ENCODE results near the gene GABBR2. TPM values are rescaled to one million over a fixed set of nuclear protein-coding genes. Genes with fewer than 3 reads are reported as not detected.

Gene GABBR2
- total and polyA plus RNA-seq, 2 donors = 0.04 to 0.53 TPM

DNA sequence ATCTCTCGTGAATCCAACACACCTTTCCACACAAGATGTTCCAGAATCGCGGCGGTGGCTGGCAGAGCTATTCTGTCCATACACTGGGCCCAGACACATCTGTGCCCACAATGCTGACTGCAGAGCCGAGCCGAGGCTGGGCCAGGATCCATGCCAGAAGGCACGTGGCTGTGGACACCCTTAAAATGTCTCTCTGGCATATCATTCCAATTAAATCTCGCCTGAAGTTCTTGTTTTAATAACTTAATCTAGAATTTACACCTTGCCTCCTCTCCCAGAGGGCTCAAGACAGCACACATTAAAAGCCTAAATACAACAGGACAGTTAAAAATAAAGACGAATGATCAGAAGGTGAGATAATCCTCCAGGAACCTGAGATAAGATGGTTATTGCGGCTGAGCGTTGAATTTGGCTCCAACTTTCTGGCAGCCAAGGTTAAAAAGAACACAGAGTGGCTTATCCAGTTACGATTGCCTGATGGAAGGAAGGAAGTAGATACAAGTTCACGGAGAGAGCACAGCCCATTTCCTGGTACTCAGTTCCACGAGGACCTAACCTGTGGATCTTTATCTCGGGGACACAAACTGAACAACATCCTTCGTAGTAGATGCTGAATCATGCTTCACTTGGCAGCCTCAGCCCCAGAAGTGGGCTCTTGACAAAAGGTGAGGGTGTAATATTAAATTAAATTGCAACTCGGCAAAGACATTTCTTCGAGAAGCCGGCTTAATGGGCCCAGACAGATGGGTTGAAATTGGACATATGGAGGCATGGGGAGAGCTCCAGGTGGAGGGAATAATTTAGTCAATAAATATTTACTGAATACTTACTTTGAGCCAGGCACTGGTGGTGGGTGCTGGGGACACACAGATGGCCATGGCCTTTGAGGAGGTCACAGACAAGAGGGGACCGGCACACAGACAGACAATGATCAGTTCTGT is 367.3 kb downstream of the GABBR2 start:
- no peak overlapping the region for H3K27ac ChIP-seq (ENCODE audit: low read depth)
- H3K4me3 ChIP-seq (ENCODE audit: low read depth, low read length) = no peak overlapping the region
- 63% methylated on average over 20 of the region's 20 CpGs for WGBS
- H3K36me3 ChIP-seq (ENCODE audit: insufficient read depth) = no peaks in the 10 kb centered on the region
- no peak for DNase-seq (ENCODE audit: extremely low spot score)
- no peaks in the 10 kb centered on the region for H3K4me1 ChIP-seq (ENCODE audit: insufficient read depth)

DNA sequence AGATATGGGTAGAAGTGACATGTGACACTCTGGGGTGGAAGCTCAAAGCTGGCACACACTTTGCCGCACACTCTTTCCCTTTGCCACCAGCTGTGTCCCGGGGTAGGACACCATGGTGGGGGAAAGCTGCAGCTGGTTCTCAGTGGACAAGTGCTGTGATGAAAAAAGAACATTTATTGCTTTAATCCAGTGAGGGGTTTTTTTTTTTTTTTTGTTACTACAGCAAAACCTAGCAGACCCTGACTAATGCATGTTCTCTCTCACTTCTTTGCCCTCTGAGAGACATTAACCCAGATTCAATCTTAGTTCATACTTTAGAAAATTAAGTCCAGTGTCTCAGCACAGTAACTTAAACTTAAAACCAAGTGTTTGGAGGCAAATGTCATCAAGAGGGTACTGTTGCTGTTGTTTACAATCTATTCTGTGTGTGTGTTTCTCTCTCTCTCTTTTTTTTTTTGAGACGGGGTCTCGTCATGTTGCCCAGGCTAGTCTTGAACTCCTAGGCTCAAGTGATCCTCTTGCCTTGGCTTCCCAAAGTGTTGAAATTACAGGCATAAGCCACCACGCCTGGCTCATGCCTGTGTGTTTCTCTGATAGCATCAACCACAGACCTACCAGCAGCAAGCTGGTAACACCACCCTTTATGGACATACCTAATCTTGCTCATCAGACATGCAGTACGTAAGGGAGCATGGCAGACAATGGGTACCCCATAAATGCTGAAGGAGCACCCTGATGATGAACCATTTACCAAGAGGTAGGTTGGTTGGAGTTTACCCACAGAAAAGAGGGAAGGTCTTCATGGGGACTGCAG is 368.5 kb downstream of the GABBR2 start:
- WGBS = 90% methylated on average over 6 of the region's 6 CpGs
- no peaks in the 10 kb centered on the region for H3K4me1 ChIP-seq (ENCODE audit: insufficient read depth)
- H3K36me3 ChIP-seq (ENCODE audit: insufficient read depth) = no peaks in the 10 kb centered on the region
- no peak overlapping the region for H3K27ac ChIP-seq (ENCODE audit: low read depth)
- H3K4me3 ChIP-seq (ENCODE audit: low read depth, low read length) = no peak overlapping the region
- DNase-seq (ENCODE audit: extremely low spot score) = no peak

DNA sequence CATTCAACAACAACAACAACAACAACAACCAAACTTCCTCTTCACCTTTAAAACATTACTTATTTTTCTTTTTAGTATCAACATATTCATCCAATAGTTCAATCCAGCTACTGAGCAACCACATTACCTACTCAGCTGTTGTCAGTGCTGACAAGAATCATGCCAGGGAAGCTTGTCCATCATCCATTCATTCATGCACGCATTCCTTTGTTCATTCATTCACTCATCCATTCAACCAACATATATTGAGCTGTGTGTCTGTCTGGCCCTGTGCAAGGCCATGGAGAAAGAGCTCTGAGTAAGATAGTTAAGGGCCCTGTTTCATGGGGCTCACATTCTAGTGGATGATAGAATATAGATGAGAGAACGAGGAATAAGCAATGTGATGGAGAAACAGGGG is 373.1 kb downstream of the GABBR2 start:
- no peaks in the 10 kb centered on the region for H3K4me1 ChIP-seq (ENCODE audit: insufficient read depth)
- H3K36me3 ChIP-seq (ENCODE audit: insufficient read depth) = no peaks in the 10 kb centered on the region
- no peak for DNase-seq (ENCODE audit: extremely low spot score)
- 81% methylated on average over 2 of the region's 2 CpGs for WGBS
- no peak overlapping the region for H3K4me3 ChIP-seq (ENCODE audit: low read depth, low read length)
- no peak overlapping the region for H3K27ac ChIP-seq (ENCODE audit: low read depth)

DNA sequence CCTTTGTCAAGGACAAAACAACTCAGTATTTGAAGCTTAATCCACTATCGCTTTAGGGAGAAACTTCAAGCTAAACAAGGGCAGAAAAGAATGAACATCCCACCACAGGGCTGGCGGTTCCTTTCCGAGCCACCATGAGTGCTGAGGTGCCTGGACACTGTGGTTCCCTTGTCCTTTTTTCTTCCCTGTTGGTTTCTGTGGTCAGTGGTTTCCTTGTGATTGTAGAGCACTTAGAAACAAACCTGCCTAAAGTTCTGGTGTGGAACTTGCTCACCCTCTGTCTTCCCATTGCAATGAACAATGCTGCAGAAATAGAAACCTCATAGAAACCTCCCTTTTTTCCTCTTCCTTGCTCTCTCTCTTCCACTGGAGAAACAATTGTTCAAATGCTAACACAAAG is 373.9 kb downstream of the GABBR2 start:
- Histone ChIP-seq H3K36me3 (ENCODE audit: insufficient read depth) (no peaks in the 10 kb centered on the region), H3K27ac (ENCODE audit: low read depth) (no peak overlapping the region), H3K4me1 (ENCODE audit: insufficient read depth) (no peaks in the 10 kb centered on the region), H3K4me3 (ENCODE audit: low read depth, low read length) (no peak overlapping the region)
- 89% methylated on average over 3 of the region's 3 CpGs for WGBS
- DNase-seq (ENCODE audit: extremely low spot score) = no peak

DNA sequence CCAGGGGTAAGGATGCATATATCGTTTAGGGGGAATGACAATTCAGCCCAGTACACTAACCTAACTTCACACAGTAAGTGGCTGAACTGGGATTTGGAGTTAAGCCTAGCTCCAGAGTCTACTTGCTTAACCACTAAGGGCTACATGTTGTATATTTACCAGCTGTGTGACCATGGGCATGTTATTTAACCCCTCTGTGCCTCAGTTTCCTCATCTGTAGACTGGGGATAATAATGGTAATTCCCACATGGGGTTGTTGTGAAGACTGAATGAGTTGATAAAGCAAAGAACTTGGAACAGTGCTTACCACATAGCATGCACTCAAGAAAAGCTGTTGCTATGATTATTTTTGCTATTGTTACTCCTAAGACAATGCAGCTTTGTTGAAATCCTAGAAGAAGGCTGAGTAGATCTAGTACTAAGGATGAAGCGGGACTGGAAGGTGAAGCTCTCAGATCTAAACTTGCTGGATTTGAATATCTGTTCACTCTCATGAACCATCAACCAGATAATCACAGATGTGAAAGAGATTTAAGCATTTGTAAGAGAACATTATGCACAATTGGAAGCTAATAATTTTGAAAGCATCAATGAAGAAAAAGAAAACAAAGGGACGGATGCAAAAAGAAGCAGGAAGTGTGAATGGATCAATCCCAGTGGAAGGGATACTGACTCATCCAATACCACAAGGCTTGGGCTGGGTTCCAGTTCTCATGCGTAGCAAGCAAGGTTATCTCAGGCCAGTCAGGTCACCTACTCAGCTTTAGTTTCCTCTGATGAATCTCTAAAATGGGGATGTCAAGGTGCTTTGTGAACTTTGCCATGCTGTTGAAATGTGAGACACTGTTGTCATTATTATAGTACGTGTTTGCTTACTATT is 374.8 kb downstream of the GABBR2 start:
- H3K27ac ChIP-seq (ENCODE audit: low read depth) = no peak overlapping the region
- H3K4me3 ChIP-seq (ENCODE audit: low read depth, low read length) = no peak overlapping the region
- no peaks in the 10 kb centered on the region for H3K4me1 ChIP-seq (ENCODE audit: insufficient read depth)
- no peak for DNase-seq (ENCODE audit: extremely low spot score)
- 71% methylated on average over 5 of the region's 5 CpGs for WGBS
- H3K36me3 ChIP-seq (ENCODE audit: insufficient read depth) = no peaks in the 10 kb centered on the region

DNA sequence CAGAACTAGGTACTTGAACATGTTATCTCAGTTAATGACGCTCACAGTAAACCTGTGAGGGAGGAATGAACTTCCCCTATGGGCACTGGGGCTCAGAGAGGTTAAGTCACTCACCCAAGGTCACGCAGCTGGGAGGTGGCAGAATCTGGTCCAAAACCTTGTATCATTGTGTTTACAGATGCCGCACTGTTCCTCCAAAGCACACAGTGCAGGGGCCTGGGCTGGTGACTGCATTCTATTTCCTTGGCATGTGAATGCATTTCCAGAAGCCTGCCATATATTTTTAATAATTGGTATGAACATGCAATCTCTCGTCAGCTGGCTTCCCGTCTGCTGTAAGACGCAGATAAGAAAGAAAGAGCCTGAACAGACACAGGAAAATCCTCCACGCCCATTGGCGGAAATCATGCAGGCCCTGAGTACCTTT is 376.3 kb downstream of the GABBR2 start:
- Histone ChIP-seq H3K36me3 (ENCODE audit: insufficient read depth) (no peaks in the 10 kb centered on the region), H3K4me1 (ENCODE audit: insufficient read depth) (no peaks in the 10 kb centered on the region), H3K4me3 (ENCODE audit: low read depth, low read length) (no peak overlapping the region), H3K27ac (ENCODE audit: low read depth) (no peak overlapping the region)
- DNase-seq (ENCODE audit: extremely low spot score) = no peak
- 52% methylated on average over 8 of the region's 8 CpGs for WGBS

DNA sequence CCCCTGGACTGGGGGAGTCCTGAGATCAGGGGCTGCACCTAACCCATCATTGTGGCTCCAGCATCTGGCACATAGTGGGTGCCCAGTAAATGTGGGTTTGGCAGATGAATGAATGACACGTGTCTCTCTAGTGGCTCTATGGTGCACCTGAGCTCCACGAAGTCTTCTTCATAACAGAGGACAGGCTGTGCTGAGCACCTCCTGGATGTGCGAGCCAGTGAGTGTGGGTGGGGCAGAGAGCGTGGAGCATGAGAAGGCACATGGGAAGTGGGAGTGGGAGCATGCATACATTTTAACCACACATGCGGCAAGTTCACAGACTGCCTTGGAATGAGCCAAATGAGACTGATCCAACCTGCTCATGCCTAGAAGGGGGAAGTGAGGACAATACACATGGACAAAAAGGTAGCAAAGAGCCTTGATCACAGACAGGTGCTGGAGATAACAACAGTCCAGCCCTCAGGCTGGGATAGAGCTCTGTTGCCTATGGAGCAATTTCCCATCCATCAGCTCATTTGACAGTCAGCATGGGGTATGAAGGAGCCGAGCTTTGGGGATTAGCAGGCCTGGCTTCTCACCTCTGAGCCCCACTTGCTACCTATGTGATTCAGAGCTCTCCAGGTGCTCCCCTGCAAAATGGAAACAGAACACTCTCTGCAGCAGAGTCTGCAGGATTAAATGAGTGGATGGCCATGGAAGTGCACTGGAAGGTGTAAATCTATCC is 377.0 kb downstream of the GABBR2 start:
- no peak for DNase-seq (ENCODE audit: extremely low spot score)
- no peaks in the 10 kb centered on the region for H3K4me1 ChIP-seq (ENCODE audit: insufficient read depth)
- H3K36me3 ChIP-seq (ENCODE audit: insufficient read depth) = no peaks in the 10 kb centered on the region
- WGBS = 80% methylated on average over 6 of the region's 6 CpGs
- H3K4me3 ChIP-seq (ENCODE audit: low read depth, low read length) = no peak overlapping the region
- H3K27ac ChIP-seq (ENCODE audit: low read depth) = no peak overlapping the region

DNA sequence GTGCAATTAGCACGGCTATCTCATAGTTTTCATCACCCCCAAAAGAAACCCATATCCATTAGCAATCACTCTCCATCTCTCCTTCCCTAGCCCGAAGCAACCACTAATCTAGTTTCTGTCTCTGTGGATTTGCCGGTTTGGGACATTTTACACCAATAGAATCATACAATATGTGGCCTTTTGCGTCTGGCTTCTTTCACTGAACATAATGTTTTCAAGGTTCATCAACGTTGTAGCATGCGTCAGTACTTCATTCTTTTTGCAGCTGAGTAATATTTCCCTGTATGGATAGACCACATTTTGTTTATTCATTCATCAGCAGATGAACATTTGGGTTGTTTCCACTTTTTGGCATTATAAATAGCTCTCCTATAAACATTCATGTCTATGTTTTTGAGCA is 377.9 kb downstream of the GABBR2 start:
- 74% methylated on average over 6 of the region's 6 CpGs for WGBS

DNA sequence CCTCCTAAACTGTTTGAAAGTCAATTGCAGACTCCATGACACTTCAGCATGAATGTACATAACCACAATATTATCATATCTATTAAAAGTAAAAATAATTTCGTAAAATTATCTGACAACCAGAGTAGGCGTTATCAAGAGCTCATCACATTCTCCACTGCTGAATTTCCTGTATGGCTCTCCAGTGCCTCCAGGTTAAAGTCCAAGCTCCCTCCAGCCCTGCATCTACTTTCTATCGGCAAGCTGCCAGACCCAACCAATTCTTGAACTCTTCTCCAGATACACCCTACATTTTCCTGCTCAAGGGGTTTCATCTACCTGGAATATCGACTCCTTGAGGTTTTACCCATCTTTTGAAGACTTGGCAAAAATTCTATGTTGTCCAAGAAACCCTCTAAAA is 378.8 kb downstream of the GABBR2 start:
- no peak overlapping the region for H3K27ac ChIP-seq (ENCODE audit: low read depth)
- H3K36me3 ChIP-seq (ENCODE audit: insufficient read depth) = no peaks in the 10 kb centered on the region
- DNase-seq (ENCODE audit: extremely low spot score) = no peak
- WGBS = 66% methylated on average over 4 of the region's 4 CpGs
- H3K4me1 ChIP-seq (ENCODE audit: insufficient read depth) = no peaks in the 10 kb centered on the region
- H3K4me3 ChIP-seq (ENCODE audit: low read depth, low read length) = no peak overlapping the region

More for the DNA sequence above, 377.9 kb downstream of the GABBR2 start:
- H3K4me3 ChIP-seq (ENCODE audit: low read depth, low read length) = no peak overlapping the region
- H3K27ac ChIP-seq (ENCODE audit: low read depth) = no peak overlapping the region
- DNase-seq (ENCODE audit: extremely low spot score) = no peak
- no peaks in the 10 kb centered on the region for H3K4me1 ChIP-seq (ENCODE audit: insufficient read depth)
- H3K36me3 ChIP-seq (ENCODE audit: insufficient read depth) = no peaks in the 10 kb centered on the region

DNA sequence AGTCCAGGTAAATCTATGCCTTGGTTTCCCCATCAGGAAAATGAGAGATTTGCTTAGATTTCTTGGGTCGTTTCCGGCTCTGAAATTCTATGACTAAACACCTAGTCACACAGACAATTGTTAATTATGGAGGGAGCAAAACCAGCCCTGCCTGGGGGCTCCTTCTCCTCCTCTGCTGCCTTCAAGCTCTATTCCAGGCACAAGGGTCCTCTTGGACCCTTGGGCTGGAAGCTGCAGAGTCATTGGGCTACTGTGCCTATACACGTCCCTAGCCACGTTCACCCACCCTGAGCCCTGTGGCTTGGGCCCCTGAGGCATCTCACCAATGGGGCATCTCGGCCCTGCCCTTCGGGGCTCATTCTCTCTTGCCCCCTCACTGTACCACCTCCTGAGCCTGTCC is 379.5 kb downstream of the GABBR2 start:
- H3K4me1 ChIP-seq (ENCODE audit: insufficient read depth) = no peaks in the 10 kb centered on the region
- DNase-seq (ENCODE audit: extremely low spot score) = no peak
- no peak overlapping the region for H3K27ac ChIP-seq (ENCODE audit: low read depth)
- no peaks in the 10 kb centered on the region for H3K36me3 ChIP-seq (ENCODE audit: insufficient read depth)
- 81% methylated on average over 6 of the region's 6 CpGs for WGBS
- no peak overlapping the region for H3K4me3 ChIP-seq (ENCODE audit: low read depth, low read length)

DNA sequence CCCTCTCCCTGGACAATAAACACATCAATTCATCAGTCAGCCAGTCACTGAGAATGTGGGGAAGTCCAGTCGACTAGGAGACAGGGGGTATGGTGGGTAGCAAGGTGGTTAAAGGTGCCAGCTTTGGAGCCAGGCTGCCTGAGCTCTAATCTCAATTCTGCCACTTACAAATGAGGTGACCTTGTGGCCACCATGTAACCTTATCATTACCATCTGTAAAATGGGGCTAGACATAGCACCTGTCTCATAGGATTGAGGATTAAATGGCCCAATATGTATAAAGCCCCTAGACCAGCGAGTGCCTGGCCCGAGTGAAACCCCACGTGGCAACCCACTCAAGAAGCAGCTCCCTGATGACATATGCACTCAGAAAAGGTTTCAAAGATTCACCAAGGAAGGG is 380.0 kb downstream of the GABBR2 start:
- Histone ChIP-seq H3K4me1 (ENCODE audit: insufficient read depth) (no peaks in the 10 kb centered on the region), H3K27ac (ENCODE audit: low read depth) (no peak overlapping the region), H3K4me3 (ENCODE audit: low read depth, low read length) (no peak overlapping the region), H3K36me3 (ENCODE audit: insufficient read depth) (no peaks in the 10 kb centered on the region)
- no peak for DNase-seq (ENCODE audit: extremely low spot score)
- 79% methylated on average over 4 of the region's 4 CpGs for WGBS

DNA sequence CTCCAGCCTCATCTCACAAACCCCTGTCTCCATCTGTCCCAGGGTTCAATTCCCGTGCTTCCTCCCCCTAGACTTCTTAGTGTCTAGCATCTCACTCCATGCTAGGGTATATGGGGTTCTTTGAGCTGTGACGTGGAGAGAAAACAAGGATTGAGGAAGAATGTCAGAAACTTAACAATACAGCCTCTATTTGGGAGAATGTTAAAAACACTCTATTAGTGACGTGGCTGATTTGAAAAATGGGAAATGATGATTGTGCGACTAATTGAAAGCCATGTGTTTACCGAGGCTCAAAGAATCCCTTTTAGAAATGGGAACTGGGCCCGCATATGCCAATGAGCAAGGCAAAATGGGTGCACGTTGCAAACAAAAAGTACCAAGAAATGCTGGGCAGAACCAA is 380.6 kb downstream of the GABBR2 start:
- DNase-seq (ENCODE audit: extremely low spot score) = no peak
- no peaks in the 10 kb centered on the region for H3K36me3 ChIP-seq (ENCODE audit: insufficient read depth)
- H3K4me3 ChIP-seq (ENCODE audit: low read depth, low read length) = no peak overlapping the region
- WGBS = 83% methylated on average over 7 of the region's 7 CpGs
- H3K4me1 ChIP-seq (ENCODE audit: insufficient read depth) = no peaks in the 10 kb centered on the region
- H3K27ac ChIP-seq (ENCODE audit: low read depth) = no peak overlapping the region

DNA sequence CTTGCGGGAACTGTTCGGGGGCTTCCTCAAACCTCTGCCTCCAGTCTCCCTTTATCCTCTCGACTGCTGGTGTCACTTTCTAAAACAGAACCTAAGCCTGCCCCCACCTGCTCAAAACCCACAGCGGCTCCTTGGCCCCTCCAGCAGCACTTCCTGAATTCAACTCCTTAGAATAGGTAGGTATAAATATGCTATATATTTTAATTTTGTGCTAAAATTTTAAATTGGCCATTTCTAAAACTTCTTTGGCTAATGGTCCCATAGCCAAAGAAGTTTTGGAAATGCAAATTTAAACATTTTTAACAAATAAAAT is 381.5 kb downstream of the GABBR2 start:
- Histone ChIP-seq H3K4me1 (ENCODE audit: insufficient read depth) (no peaks in the 10 kb centered on the region), H3K4me3 (ENCODE audit: low read depth, low read length) (no peak overlapping the region), H3K36me3 (ENCODE audit: insufficient read depth) (no peaks in the 10 kb centered on the region), H3K27ac (ENCODE audit: low read depth) (no peak overlapping the region)
- DNase-seq (ENCODE audit: extremely low spot score) = no peak
- 86% methylated on average over 4 of the region's 4 CpGs for WGBS

Measured in urinary bladder (tissue), 4 donors.